NT2/D1 (cell line): ENCODE data around the gene C14orf93.
A peak's percentile ranks its signal among the peaks of the same experiment; 100 is the strongest.

Source experiments
- DNase-seq: peaks from one replicate; pipeline ENCODE4 v3.0.0-alpha.2; 2011; ENCODE audit warnings: low read depth, low spot score
- H3K27me3 ChIP-seq: 2 replicates; pipeline ENCODE4 v1.6.0; 2011; ENCODE audit warnings: mild to moderate bottlenecking; ENCODE audit not compliant: insufficient read length, insufficient read depth
- H3K36me3 ChIP-seq: 2 replicates; pipeline ENCODE4 v1.6.1; 2011; ENCODE audit warnings: mild to moderate bottlenecking, low read length, mixed read lengths; ENCODE audit not compliant: insufficient read depth, insufficient read length
- H3K4me1 ChIP-seq: 2 replicates; pipeline ENCODE4 v1.5.1; 2011; ENCODE audit not compliant: insufficient read depth, insufficient read length
- H3K4me3 ChIP-seq: 2 replicates; pipeline ENCODE4 v1.5.1; 2011; ENCODE audit warnings: low read depth; ENCODE audit not compliant: insufficient read length
- H3K9ac ChIP-seq: 2 replicates; pipeline ENCODE4 v1.6.0; 2011; ENCODE audit warnings: low read depth; ENCODE audit not compliant: insufficient read length
- H3K9me3 ChIP-seq: 2 replicates; pipeline ENCODE4 v1.5.1; 2011; ENCODE audit warnings: mild to moderate bottlenecking, low read length; ENCODE audit not compliant: insufficient read depth
- SUZ12 ChIP-seq: IDR thresholded peaks from 2 replicates; pipeline ENCODE4 v1.6.1; 2011; ENCODE audit not compliant: insufficient read length, insufficient read depth; ENCODE audit errors: extremely low read depth
- YY1 ChIP-seq: IDR thresholded peaks from 2 replicates; pipeline ENCODE4 v1.6.1; 2011; ENCODE audit not compliant: insufficient read length, insufficient read depth
- ZNF274 ChIP-seq: IDR thresholded peaks from 2 replicates; pipeline ENCODE4 v1.6.1; 2011; ENCODE audit warnings: mild to moderate bottlenecking, low read depth, low read length

Gene C14orf93

DNA sequence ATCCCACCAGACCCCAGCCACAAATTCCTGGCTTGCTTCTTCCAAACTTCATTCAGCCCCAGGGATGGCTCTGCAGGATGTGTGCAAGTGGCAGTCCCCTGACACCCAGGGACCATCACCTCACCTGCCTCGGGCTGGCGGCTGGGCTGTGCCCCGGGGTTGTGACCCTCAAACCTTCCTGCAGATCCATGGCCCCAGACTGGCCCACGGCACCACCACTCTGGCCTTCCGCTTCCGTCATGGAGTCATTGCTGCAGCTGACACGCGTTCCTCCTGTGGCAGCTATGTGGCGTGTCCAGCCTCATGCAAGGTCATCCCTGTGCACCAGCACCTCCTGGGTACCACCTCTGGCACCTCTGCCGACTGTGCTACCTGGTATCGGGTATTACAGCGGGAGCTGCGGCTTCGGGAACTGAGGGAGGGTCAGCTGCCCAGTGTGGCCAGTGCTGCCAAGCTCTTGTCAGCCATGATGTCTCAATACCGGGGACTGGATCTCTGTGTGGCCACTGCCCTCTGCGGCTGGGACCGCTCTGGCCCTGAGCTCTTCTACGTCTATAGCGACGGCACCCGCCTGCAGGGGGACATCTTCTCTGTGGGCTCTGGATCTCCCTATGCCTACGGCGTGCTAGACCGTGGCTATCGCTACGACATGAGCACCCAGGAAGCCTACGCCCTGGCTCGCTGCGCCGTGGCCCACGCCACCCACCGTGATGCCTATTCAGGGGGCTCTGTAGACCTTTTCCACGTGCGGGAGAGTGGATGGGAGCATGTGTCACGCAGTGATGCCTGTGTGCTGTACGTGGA is 32.4 kb upstream of the C14orf93 start, which contains the start of gene PSMB11:
Gene PSMB11 (plus strand): TSS at position 51 of the 804 bp plus-strand sequence. CDS start 14 bp downstream, at position 65.
- Histone ChIP-seq H3K9ac (no peak within 1 kb of the TSS), H3K4me1 (no peaks in the 10 kb centered on the region), H3K4me3 (no peak within 1 kb of the TSS), H3K36me3 (no peaks in the 10 kb centered on the region), H3K27me3 (no peaks in the 10 kb centered on the region), H3K9me3 (no peaks in the 10 kb centered on the region)
- TF ChIP-seq ZNF274 (no peak), YY1 (no peak)
- no peak for DNase-seq

DNA sequence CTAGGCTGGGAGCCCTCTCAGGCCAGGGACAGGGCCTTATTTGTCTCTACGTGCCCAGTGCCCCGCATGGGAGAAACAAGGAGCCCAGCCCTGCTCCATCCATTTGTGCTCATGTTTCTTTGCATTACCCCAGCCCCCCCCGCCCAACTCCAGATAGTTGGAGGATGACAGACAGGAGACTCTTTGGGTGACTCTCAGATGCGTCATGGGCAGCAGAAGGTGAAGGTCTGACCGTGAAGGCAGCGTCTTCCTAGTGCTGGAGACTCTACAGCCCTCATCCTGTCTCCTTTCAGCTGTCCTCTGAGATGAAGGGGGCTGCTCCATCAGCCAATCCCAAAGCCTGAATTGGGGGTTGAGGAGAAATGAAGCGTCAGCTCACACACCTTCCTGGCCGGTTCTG is 31.8 kb upstream of the C14orf93 start:
- no peak for DNase-seq
- Histone ChIP-seq H3K9me3 (no peaks in the 10 kb centered on the region), H3K4me3 (no peak overlapping the region), H3K36me3 (no peaks in the 10 kb centered on the region), H3K4me1 (no peaks in the 10 kb centered on the region), H3K27me3 (no peaks in the 10 kb centered on the region), H3K9ac (no peak overlapping the region)
- no peak for TF ChIP-seq ZNF274
- no peak for TF ChIP-seq SUZ12
- TF ChIP-seq YY1 = no peak

DNA sequence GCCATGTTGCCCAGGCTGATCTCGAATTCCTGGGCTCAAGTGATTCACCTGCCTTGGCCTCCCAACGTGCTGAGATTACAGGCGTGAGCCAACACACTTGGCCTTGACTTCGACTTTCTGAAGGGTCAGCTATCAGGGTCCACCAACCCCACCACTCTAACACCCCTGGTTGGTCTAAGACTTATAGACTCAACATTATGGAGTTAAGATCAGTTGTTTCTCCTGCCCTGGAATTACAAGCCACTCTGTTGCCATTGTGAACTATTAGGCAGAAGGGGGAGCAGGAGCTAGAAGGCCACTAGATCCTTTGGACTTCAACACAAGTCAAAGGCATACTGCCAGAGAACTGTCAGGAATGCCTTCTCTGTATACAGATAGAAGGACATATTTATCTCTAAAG is 30.2 kb upstream of the C14orf93 start:
- no peak overlapping the region for H3K4me3 ChIP-seq
- H3K4me1 ChIP-seq = no peaks in the 10 kb centered on the region
- H3K36me3 ChIP-seq = no peaks in the 10 kb centered on the region
- no peak overlapping the region for H3K9ac ChIP-seq
- no peaks in the 10 kb centered on the region for H3K9me3 ChIP-seq
- no peaks in the 10 kb centered on the region for H3K27me3 ChIP-seq
- TF ChIP-seq YY1 (no peak), ZNF274 (no peak), SUZ12 (no peak)
- no peak for DNase-seq

DNA sequence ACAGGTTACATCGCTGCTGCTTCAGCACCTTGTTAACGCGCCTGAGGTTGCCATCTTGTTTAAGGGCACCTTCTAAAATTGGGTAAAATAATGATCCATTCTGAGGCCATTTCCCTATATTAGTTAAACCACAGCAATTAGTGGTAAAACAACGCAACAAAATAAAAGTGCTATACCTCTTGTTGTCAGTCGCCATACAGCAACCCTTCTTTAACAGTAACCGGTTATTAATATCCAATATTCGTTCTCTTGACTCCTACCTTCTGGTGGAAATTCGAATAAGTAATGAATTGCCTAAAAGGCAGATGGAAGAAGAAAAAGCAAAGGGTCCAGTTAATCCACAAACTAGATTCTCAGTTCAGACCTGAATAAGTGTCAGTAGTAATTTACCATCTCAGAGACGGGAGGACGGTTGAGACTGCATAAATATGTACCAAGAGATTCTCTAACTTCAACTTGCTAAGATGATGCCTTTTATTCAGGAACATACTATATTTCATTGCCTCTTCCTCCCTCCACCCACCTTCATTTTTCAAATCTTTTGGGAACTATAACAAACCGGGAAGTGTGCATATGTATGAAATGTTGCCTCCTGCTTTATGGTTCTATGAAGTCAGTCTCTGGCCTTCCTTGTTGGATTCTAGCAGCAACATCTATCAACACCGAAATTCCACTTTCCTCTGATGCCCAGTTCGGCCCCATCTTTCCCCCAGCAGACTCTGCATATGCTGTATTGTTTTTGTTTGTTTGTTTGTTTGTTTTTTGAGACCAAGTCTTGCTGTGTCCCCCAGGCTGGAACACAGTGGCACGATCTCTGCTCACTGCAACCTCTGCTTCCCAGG is 25.6 kb upstream of the C14orf93 start:
- Histone ChIP-seq H3K4me1 (peaks cover 4% of the 10 kb centered on the region), H3K36me3 (peaks cover 32% of the 10 kb centered on the region), H3K9me3 (no peaks in the 10 kb centered on the region), H3K4me3 (no peak overlapping the region), H3K9ac (no peak overlapping the region), H3K27me3 (no peaks in the 10 kb centered on the region)
- no peak for TF ChIP-seq SUZ12
- TF ChIP-seq ZNF274 = no peak
- TF ChIP-seq YY1 = no peak
- no peak for DNase-seq

DNA sequence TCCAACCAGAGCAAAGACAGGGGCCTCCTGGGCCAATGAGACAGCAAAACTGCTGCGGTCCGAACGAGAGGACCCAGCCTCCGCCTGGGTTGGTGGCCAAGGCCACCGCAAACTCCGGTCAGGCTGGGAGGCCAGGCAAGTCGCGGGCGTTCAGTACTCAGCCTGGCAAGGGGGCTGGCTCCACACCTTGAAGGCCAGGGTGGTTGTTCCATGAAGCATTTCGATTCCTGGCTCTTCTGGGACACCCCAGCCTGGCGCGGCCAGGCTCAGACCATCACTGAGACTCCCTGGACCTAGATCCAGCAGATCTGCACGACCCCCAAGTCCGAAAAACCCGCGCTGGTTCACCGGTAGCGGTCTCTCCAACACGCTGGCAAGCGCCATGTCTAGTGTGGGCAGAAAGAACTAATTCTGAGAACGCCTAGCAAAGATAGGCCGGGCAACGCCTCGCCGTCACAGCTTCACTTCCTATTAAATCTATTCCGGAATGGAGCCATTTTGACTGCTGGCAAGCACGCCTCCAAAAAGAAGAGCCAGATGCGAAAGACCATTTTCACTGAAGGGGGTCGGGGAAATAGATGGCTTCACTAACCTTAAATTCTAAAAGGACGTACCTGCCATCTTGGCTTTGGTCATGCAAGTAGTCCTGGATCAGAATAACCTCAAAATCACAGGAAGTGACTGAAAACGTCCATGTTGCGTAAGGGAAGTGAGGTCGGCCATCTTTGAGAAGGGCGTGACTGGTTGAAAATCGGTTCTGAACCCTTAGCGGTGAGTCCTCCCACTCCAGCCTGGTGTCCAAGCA is 24.8 kb upstream of the C14orf93 start, which contains the start of gene PSMB5:
Gene PSMB5 (minus strand): TSS at position 403 of the 805 bp plus-strand sequence. CDS start 19 bp downstream, at position 384.
- peak; percentile 87 for DNase-seq
- peak within 1 kb of the TSS; percentile 97 for H3K9ac ChIP-seq
- H3K36me3 ChIP-seq = peaks cover 34% of the 10 kb centered on the region
- H3K4me1 ChIP-seq = peaks cover 4% of the 10 kb centered on the region
- no peaks in the 10 kb centered on the region for H3K27me3 ChIP-seq
- peak within 1 kb of the TSS; percentile 79 for H3K4me3 ChIP-seq
- H3K9me3 ChIP-seq = no peaks in the 10 kb centered on the region
- TF ChIP-seq SUZ12 (no peak), ZNF274 (no peak), YY1 (peak; percentile 95)

DNA sequence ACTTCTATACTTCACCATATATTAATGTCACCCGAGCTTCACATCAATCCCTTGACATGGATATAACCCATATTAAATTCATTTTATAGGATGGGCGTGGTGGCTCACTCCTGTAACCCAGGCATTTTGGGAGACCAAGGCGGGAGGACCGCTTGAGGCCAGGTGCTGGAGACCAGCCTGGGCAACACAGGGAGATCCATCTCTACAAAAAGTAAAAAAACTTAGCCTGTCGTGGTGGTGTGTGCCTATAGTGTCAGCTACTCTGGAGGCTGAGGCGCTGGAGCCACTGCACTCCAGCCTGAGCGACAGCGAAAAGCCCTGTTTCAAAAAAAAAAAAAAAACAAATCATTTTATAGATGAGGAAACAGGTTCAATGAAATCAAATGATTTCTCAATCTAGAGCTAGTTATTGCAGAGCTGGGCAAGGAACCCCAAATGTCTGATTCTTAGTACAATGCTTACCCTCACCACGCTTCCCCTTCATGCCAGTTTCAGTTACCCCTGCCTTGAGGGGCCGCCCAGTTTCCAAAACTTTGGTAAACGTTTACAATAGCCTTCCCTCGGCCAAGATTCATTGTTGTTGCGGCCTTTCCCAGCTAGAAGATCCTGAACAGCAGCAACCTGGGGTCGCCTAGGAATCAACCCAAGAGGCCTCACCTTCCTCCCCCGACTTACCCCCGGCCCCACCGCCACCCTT is 24.0 kb upstream of the C14orf93 start:
- no peak for DNase-seq
- TF ChIP-seq ZNF274 (no peak), YY1 (no peak), SUZ12 (no peak)
- Histone ChIP-seq H3K36me3 (peaks cover 41% of the 10 kb centered on the region), H3K27me3 (no peaks in the 10 kb centered on the region), H3K9ac (peak overlapping the region; percentile 97), H3K4me3 (peak overlapping the region; percentile 79), H3K4me1 (peaks cover 4% of the 10 kb centered on the region), H3K9me3 (no peaks in the 10 kb centered on the region)
